IPS DF 6.9 (cell line): ENCODE data around the gene ZNF213.

Experiments
- DNase-seq: peaks from one replicate; pipeline ENCODE4 v3.0.0-alpha.2; 2013; ENCODE audit warnings: low read depth, low spot score
- H3K27ac ChIP-seq: one replicate; pipeline ENCODE4 v1.5.1; 2013; ENCODE audit warnings: low read length, control low read depth
- H3K27me3 ChIP-seq: 2 replicates; pipeline ENCODE4 v1.6.1; 2013; ENCODE audit warnings: mild to moderate bottlenecking, low read length; ENCODE audit not compliant: control insufficient read depth, insufficient read depth
- H3K36me3 ChIP-seq: 2 replicates; pipeline ENCODE4 v1.6.1; 2013; ENCODE audit warnings: low read length; ENCODE audit not compliant: control insufficient read depth, insufficient read depth
- H3K4me1 ChIP-seq: 2 replicates; pipeline ENCODE4 v1.6.1; 2013; ENCODE audit warnings: low read length; ENCODE audit not compliant: control insufficient read depth, insufficient read depth
- H3K4me3 ChIP-seq: 2 replicates; pipeline ENCODE4 v1.5.1; 2013; ENCODE audit warnings: mild to moderate bottlenecking, low read length
- H3K9me3 ChIP-seq: 2 replicates; pipeline ENCODE4 v1.6.1; 2013; ENCODE audit warnings: low read length, inconsistent platforms; ENCODE audit not compliant: control insufficient read depth, insufficient read depth
- WGBS: extraction: QIAGEN DNeasy Blood & Tissue Kit; methylation state at CpG from one replicate; pipeline ENCODE4 v1.1.7; 2013; ENCODE audit warnings: mixed read lengths, missing lambda C conversion rate; ENCODE audit not compliant: insufficient read length, insufficient coverage; 5-methylcytosine and 5-hydroxymethylcytosine counted together

Gene ZNF213

GRCh38 chr16:3101841-3102470 lies 32.9 kb upstream of the ZNF213 start:
- Histone ChIP-seq H3K4me1 (peaks cover 8% of the 10 kb centered on the region), H3K9me3 (no peaks in the 10 kb centered on the region), H3K4me3 (no peak overlapping the region), H3K27ac (no peak overlapping the region), H3K36me3 (no peaks in the 10 kb centered on the region), H3K27me3 (no peaks in the 10 kb centered on the region)
- no peak for DNase-seq
- no CpG with 5 or more reads among the region's 27 CpGs for WGBS

- Histone ChIP-seq H3K4me3 (peak overlapping the region; percentile 69; the same call in 1 of the 2 replicates), H3K27ac (no peak overlapping the region), H3K9me3 (no peaks in the 10 kb centered on the region), H3K4me1 (peaks cover 2% of the 10 kb centered on the region), H3K36me3 (no peaks in the 10 kb centered on the region), H3K27me3 (no peaks in the 10 kb centered on the region)
- no peak for DNase-seq
- no CpG with 5 or more reads among the region's 74 CpGs for WGBS
Observed at GRCh38 chr16:3106205-3106928, 28.5 kb upstream of the ZNF213 start.

- H3K4me3 ChIP-seq = peak within 1 kb of the TSS; percentile 89
- DNase-seq = no peak
- H3K4me1 ChIP-seq = no peaks in the 10 kb centered on the region
- no peaks in the 10 kb centered on the region for H3K9me3 ChIP-seq
- no peak within 1 kb of the TSS for H3K27ac ChIP-seq
- H3K27me3 ChIP-seq = no peaks in the 10 kb centered on the region
- H3K36me3 ChIP-seq = peaks cover 7% of the 10 kb centered on the region; the same call in 1 of the 2 replicates
- WGBS = no CpG with 5 or more reads among the region's 23 CpGs
Observed at GRCh38 chr16:3112058-3112880, 22.6 kb upstream of the ZNF213 start, which contains the start of gene ZNF205. Gene ZNF205, plus strand, starts transcription at chr16:3112586. Its CDS starts 845 bp downstream, at chr16:3113431.

DNA sequence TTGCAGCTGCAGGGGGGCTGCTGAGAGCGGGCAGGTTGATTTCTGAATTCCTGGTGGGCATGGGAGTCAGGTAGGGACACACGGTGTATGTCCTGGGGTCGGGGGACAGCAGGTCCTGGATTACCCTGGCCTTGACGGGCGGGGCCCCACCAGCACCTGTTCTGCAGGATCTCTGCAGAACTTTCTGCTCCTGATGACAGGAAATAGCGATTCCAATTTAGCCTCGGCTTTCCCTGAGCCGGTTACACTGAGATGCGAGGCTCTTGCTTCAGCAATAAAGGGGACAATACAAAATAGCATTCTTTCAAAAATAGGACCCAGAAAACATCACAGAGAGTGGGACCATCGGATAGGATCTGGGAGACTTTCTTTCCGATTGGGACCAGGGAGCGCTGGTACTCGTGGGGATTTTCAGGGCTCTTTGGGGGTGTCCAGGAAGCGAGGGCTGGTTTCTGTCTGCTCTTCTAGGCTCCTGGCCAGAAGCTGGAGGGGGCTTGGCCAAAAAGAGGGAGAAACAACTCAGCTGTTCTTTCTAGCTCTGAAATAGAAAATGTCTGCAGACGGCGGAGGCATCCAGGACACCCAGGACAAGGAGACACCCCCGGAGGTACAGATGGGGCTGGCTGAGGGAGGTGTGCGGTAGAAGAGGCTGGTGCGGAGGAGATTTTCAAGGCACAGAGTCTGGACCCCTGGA lies 21.8 kb upstream of the ZNF213 start:
- H3K4me1 ChIP-seq = no peaks in the 10 kb centered on the region
- DNase-seq = no peak
- no peak overlapping the region for H3K27ac ChIP-seq
- WGBS = no CpG with 5 or more reads among the region's 19 CpGs
- peak overlapping the region; percentile 89 for H3K4me3 ChIP-seq
- no peaks in the 10 kb centered on the region for H3K9me3 ChIP-seq
- H3K27me3 ChIP-seq = no peaks in the 10 kb centered on the region
- H3K36me3 ChIP-seq = peaks cover 8% of the 10 kb centered on the region

DNA sequence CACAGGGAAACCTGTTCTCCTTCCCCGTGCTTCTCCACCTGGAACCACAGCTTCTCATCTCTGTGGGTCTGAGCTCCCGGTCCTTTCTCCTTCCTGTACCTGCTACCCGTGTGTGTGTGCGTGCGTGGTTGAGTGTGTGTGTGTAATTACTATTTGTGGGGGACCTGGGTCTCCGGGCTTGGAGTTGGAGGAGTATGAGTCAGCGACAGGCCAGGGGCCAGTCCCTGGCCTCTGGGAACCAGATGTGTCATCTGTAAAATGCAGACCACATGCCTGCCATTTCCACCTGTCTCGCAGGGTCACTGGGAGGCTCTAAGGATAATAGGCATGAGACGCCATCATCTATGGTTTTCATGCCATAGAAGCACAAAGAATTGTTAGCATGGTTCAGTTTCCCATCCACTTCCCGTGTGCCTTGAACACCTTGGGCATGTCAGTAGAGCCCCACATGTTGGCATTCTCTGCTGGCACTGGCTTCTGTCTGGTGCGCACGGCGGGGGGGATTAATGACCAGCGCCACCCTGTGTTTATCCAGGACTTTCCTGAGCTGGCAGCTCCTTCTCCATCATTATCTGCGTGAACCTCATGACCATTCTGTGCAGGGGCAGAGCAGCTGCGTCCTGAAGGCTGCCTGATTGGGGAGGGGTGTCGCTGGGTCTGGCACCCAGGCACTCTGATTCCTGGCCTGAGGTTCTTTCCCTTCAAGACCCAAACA lies 20.9 kb upstream of the ZNF213 start:
- no peak overlapping the region for H3K4me3 ChIP-seq
- no peaks in the 10 kb centered on the region for H3K9me3 ChIP-seq
- H3K27ac ChIP-seq = no peak overlapping the region
- no peak for DNase-seq
- WGBS = no CpG with 5 or more reads among the region's 17 CpGs
- no peaks in the 10 kb centered on the region for H3K27me3 ChIP-seq
- peaks cover 13% of the 10 kb centered on the region for H3K36me3 ChIP-seq
- H3K4me1 ChIP-seq = no peaks in the 10 kb centered on the region

DNA sequence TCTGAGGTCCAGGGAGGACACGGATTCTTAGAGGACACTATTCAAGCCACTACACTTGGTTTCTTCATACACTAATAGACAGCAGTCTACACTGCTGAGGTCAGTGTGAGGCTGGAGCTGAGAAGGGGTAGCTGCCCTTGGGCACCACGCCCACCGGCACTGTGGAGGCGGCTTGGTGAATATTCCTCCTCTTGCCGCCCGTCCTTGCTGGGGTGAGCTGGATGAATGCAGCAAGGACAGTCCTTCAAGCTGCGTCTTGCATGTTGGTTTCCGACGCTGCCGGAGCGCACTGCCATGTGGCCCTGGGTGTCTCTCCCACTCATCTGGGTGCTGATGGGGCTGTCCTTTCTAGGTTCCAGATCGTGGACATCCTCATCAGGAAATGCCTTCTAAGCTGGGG lies 19.8 kb upstream of the ZNF213 start:
- WGBS = no CpG with 5 or more reads among the region's 12 CpGs
- Histone ChIP-seq H3K4me1 (peaks cover 1% of the 10 kb centered on the region; the same call in 1 of the 2 replicates), H3K9me3 (no peaks in the 10 kb centered on the region)

DNA sequence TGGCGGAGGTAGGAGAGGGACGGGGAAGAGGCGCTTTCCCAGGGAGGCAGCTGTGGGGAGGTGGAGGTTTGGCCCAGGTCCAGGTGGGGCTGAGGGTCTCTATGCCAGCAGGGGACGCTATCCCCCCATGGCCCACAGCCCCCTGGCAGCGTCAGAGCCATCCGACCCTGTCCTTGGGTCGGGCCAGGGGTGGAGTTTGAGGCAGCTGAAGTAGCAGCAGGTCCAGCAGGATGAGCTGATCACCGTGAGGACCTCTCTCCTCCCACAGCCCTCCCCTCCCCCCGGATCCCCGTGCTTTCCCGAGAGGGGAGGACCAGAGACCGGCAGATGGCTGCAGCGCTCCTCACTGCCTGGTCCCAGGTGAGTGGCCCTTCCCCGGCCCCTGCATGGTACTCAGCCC lies 19.3 kb upstream of the ZNF213 start:
- H3K27ac ChIP-seq = no peak overlapping the region
- H3K27me3 ChIP-seq = no peaks in the 10 kb centered on the region

More for the DNA sequence above, 19.8 kb upstream of the ZNF213 start:
- Histone ChIP-seq H3K27ac (no peak overlapping the region), H3K36me3 (peaks cover 22% of the 10 kb centered on the region), H3K4me3 (no peak overlapping the region), H3K27me3 (no peaks in the 10 kb centered on the region)
- DNase-seq = no peak

DNA sequence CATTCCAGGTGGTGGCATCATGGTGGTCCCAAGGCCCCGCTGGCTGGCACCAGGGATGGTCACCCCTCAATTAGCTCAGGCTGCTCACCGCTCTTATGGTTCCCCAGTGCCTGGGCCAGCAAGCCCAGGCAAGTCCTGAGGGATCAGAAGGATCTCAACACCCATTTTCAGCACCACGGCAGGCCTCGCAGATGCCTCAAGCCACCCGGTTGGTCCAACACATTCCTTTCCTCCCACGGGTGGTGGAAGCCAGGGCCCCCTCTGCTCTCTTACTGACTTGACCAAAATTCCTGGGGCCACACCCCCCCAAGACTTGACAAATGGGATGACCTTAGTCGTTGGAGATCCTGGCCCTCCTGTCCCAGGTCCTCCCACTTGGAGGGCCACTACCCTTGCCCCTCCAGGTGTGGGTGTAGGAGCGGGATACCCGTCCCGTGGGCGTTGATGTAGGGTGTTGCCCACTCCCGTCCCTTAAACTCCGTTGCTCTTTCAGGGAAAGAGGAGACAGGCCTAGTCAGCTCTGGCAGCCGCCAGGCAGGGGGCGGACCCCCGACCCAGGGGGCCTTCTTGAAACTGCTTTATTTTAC lies 16.5 kb upstream of the ZNF213 start:
- peaks cover 1% of the 10 kb centered on the region; the same call in 1 of the 2 replicates for H3K4me1 ChIP-seq
- H3K27me3 ChIP-seq = no peaks in the 10 kb centered on the region
- H3K36me3 ChIP-seq = peaks cover 24% of the 10 kb centered on the region
- H3K9me3 ChIP-seq = no peaks in the 10 kb centered on the region
- no peak for DNase-seq
- no peak overlapping the region for H3K4me3 ChIP-seq
- no CpG with 5 or more reads among the region's 16 CpGs for WGBS
- H3K27ac ChIP-seq = no peak overlapping the region

More for the DNA sequence above, 19.3 kb upstream of the ZNF213 start:
- peaks cover 24% of the 10 kb centered on the region for H3K36me3 ChIP-seq
- H3K4me3 ChIP-seq = no peak overlapping the region
- DNase-seq = no peak
- H3K4me1 ChIP-seq = peaks cover 1% of the 10 kb centered on the region; the same call in 1 of the 2 replicates
- no CpG with 5 or more reads among the region's 14 CpGs for WGBS
- H3K9me3 ChIP-seq = no peaks in the 10 kb centered on the region

DNA sequence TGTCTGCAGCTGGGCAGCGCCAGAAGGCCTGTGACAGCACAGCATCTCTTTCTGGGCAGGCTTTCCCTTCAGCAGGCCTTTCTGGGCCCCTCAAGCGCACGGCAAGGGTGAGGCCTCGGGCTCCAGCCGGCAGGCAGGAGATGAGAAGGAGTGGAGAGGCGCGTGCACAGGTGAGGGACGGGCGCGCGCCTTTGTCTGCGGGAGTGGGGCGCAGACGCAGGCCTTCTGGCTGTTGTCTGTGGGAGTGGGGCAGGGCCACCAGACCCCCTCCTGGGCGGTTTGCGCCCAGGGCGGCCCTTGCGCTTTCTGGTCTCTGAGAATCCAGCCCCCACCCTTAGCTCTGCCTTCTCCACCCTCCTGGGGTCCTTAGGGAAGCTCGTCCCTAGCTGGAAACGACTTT lies 16.0 kb upstream of the ZNF213 start:
- no peak overlapping the region for H3K4me3 ChIP-seq
- no peaks in the 10 kb centered on the region for H3K9me3 ChIP-seq
- peaks cover 24% of the 10 kb centered on the region for H3K36me3 ChIP-seq
- H3K4me1 ChIP-seq = peaks cover 1% of the 10 kb centered on the region; the same call in 1 of the 2 replicates
- no CpG with 5 or more reads among the region's 20 CpGs for WGBS
- no peak overlapping the region for H3K27ac ChIP-seq
- H3K27me3 ChIP-seq = no peaks in the 10 kb centered on the region
- DNase-seq = no peak
